Suprapubic skin (tissue), 4 donors: ENCODE data around the gene PDE4B. TPM values are rescaled to one million over a fixed set of nuclear protein-coding genes. Genes with fewer than 3 reads are reported as not detected.

ENCODE experiments used
- DNase-seq, 2 donors: peaks; one replicate each; pipeline ENCODE4 v3.0.0-alpha.2; 2019; ENCODE audit warnings: low spot score in 2 of 2
- H3K27ac ChIP-seq: fragments of 200-600 bp; sonication (generic); one replicate; pipeline ENCODE4 v1.5.1; 2019
- H3K27me3 ChIP-seq: fragments of 200-600 bp; sonication (generic); one replicate; pipeline ENCODE4 v1.5.1; 2019
- H3K36me3 ChIP-seq: fragments of 200-600 bp; sonication (generic); one replicate; pipeline ENCODE4 v1.5.1; 2019
- H3K4me1 ChIP-seq: fragments of 200-600 bp; sonication (generic); one replicate; pipeline ENCODE4 v1.5.1; 2019
- H3K4me3 ChIP-seq: fragments of 200-600 bp; sonication (generic); one replicate; pipeline ENCODE4 v1.5.1; 2019; ENCODE audit warnings: mild to moderate bottlenecking
- H3K9me3 ChIP-seq: fragments of 200-600 bp; sonication (generic); one replicate; pipeline ENCODE4 v1.5.1; 2019
- CTCF ChIP-seq, 2 donors: fragments of 200-600 bp in 1 of 2; fragments of 450-650 bp in 1 of 2; sonication (generic) in 1 of 2; IDR thresholded peaks; one replicate each; pipeline ENCODE4 v1.5.1; 2016 to 2019; ENCODE audit warnings: antibody characterized with exemption in 2 of 2, mild to moderate bottlenecking in 1 of 2, moderate library complexity in 1 of 2
- EP300 ChIP-seq: sonication (generic); formaldehyde crosslinking; IDR thresholded peaks from one replicate; pipeline ENCODE4 v1.6.1; 2017; ENCODE audit warnings: antibody characterized with exemption
- POLR2A ChIP-seq, 2 donors: fragments of 450-650 bp; IDR thresholded peaks; one replicate each; pipeline ENCODE4 v1.6.1; 2017; ENCODE audit warnings: antibody characterized with exemption in 2 of 2, mild to moderate bottlenecking in 2 of 2, moderate library complexity in 2 of 2
- POLR2AphosphoS5 ChIP-seq, 3 donors: sonication (generic); formaldehyde crosslinking; IDR thresholded peaks; one replicate each; pipeline ENCODE4 v1.6.1; 2017; ENCODE audit warnings: antibody characterized with exemption in 3 of 3
- WGBS: methylation state at CpG from one replicate; pipeline ENCODE4 v1.1.5; 2018; 5-methylcytosine and 5-hydroxymethylcytosine counted together
- total RNA-seq, 4 donors: library from RNA; depleted of rRNA; stranded (reverse); fragments of >200 nt; gene quantifications; one replicate each; pipeline ENCODE4 v1.1.0, GENCODE V29; 2016

The PDE4B gene
- total RNA-seq, 4 donors from 2014 or later: 14.2 to 27.6 (median 16.7) TPM

GRCh38 chr1:66292944-66293343 is 500.2 kb downstream of the PDE4B start:
- 62% methylated on average over 3 of the region's 3 CpGs for WGBS
- Histone ChIP-seq H3K36me3 (no peaks in the 10 kb centered on the region), H3K4me1 (peaks cover 12% of the 10 kb centered on the region), H3K4me3 (no peak overlapping the region), H3K27ac (no peak overlapping the region), H3K27me3 (no peaks in the 10 kb centered on the region), H3K9me3 (no peaks in the 10 kb centered on the region)
- TF ChIP-seq CTCF (IDR thresholded peaks at IDR 0.05) (no peak), POLR2A (IDR thresholded peaks at IDR 0.05) (no peak), EP300 (no peak)
- DNase-seq: no peak

- no peak for TF ChIP-seq POLR2AphosphoS5 (IDR thresholded peaks at IDR 0.05)
- TF ChIP-seq CTCF (IDR thresholded peaks at IDR 0.05): no peak
- TF ChIP-seq EP300: no peak
- TF ChIP-seq POLR2A (IDR thresholded peaks at IDR 0.05): no peak
- Histone ChIP-seq H3K4me1 (peaks cover 12% of the 10 kb centered on the region), H3K27ac (peak overlapping the region; percentile 71), H3K4me3 (no peak overlapping the region), H3K9me3 (no peaks in the 10 kb centered on the region), H3K27me3 (no peaks in the 10 kb centered on the region), H3K36me3 (no peaks in the 10 kb centered on the region)
- 45% methylated on average over 2 of the region's 2 CpGs for WGBS
- no peak for DNase-seq
Observed at GRCh38 chr1:66294707-66295370, 502.1 kb downstream of the PDE4B start.

DNA sequence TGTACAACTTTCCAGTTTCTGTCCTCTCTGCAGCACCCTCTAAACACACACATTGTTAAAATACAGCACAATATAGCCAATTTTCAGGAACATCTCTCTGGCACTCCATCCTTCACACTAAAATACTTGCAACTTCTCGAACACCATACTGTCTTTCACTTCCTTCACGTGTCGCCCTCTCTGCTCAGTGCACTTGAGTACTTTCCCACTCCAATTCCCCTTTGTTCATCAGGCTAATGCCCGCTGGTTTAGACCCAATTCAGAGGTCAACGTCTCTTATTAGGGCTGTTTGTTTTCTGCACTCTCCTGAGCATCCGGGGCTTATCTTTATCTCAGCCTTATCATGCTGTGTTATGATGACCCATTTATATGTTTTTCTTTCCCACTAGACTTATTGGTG is 503.1 kb downstream of the PDE4B start:
- no peak for DNase-seq
- H3K27ac ChIP-seq: no peak overlapping the region
- peaks cover 18% of the 10 kb centered on the region for H3K4me1 ChIP-seq
- no peaks in the 10 kb centered on the region for H3K27me3 ChIP-seq
- H3K9me3 ChIP-seq: no peaks in the 10 kb centered on the region
- H3K4me3 ChIP-seq: no peak overlapping the region
- TF ChIP-seq POLR2AphosphoS5 (IDR thresholded peaks at IDR 0.05) (no peak), POLR2A (IDR thresholded peaks at IDR 0.05) (no peak), EP300 (no peak), CTCF (IDR thresholded peaks at IDR 0.05) (no peak)
- no peaks in the 10 kb centered on the region for H3K36me3 ChIP-seq
- 88% methylated on average over 6 of the region's 6 CpGs for WGBS

DNA sequence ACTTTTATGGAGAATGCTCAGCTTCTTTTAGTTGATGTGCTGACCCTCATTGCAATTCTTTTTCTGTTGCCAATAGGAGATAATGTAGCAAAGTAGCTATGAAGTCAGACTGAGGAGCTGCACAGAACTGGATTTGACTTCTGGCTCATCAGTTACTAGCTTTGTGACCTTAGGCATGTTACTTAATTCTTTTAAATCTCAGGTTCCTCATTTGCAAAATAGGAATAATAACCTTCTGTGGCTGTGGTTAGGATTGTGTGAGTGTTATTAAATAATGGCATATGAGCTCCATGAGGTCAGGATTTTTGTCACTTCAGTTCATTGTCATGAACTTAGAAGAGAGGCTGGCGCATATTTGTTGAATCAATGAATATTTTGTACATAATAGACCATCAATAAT is 503.7 kb downstream of the PDE4B start:
- WGBS: 84% methylated on average over 1 of the region's 1 CpG
- TF ChIP-seq POLR2AphosphoS5 (IDR thresholded peaks at IDR 0.05) (no peak), CTCF (IDR thresholded peaks at IDR 0.05) (no peak), POLR2A (IDR thresholded peaks at IDR 0.05) (no peak), EP300 (no peak)
- no peaks in the 10 kb centered on the region for H3K27me3 ChIP-seq
- H3K4me1 ChIP-seq: peaks cover 24% of the 10 kb centered on the region
- no peaks in the 10 kb centered on the region for H3K9me3 ChIP-seq
- no peaks in the 10 kb centered on the region for H3K36me3 ChIP-seq
- no peak overlapping the region for H3K4me3 ChIP-seq
- no peak for DNase-seq
- no peak overlapping the region for H3K27ac ChIP-seq

GRCh38 chr1:66296951-66297350 is 504.3 kb downstream of the PDE4B start:
- DNase-seq: no peak
- no peak for TF ChIP-seq POLR2AphosphoS5 (IDR thresholded peaks at IDR 0.05)
- Histone ChIP-seq H3K27ac (peak overlapping the region; percentile 3), H3K9me3 (no peaks in the 10 kb centered on the region), H3K27me3 (no peaks in the 10 kb centered on the region), H3K36me3 (no peaks in the 10 kb centered on the region), H3K4me3 (no peak overlapping the region), H3K4me1 (peaks cover 28% of the 10 kb centered on the region)
- WGBS: 68% methylated on average over 6 of the region's 6 CpGs

DNA sequence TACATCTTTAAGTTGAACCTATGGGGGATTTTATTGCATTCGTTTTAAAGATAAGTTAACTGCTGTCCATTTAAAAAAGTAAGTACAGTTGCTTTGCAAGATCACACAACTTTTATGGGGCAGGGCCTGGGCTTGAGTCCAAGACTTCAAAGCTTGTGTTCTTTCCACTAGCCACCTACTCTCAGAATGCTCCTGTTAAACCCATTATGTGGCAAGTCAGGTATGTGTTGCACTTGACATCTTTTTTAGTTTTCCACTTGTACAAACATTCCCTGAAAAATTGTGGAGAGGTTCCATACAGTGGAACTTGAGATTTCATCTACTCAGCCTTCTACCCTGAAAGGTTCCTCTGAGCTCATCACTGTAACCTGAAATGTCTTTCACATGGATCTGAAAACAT is 505.8 kb downstream of the PDE4B start:
- Histone ChIP-seq H3K27ac (no peak overlapping the region), H3K27me3 (no peaks in the 10 kb centered on the region)
- 52% methylated on average over 1 of the region's 1 CpG for WGBS

More for the DNA sequence above, 505.8 kb downstream of the PDE4B start:
- DNase-seq: no peak
- no peaks in the 10 kb centered on the region for H3K9me3 ChIP-seq
- TF ChIP-seq EP300 (no peak), POLR2AphosphoS5 (IDR thresholded peaks at IDR 0.05) (no peak), POLR2A (IDR thresholded peaks at IDR 0.05) (no peak), CTCF (IDR thresholded peaks at IDR 0.05) (no peak)
- peaks cover 40% of the 10 kb centered on the region for H3K4me1 ChIP-seq
- no peaks in the 10 kb centered on the region for H3K36me3 ChIP-seq
- no peak overlapping the region for H3K4me3 ChIP-seq
